GM21447 (cell line): Measurements from ENCODE around the gene MAGEB3.

Experiments
- ATAC-seq: cut with Tn5 transposase; IDR thresholded peaks from one replicate; pipeline ENCODE4 v1.9.1; 2021; ENCODE audit not compliant: unreplicated experiment

Gene MAGEB3

DNA sequence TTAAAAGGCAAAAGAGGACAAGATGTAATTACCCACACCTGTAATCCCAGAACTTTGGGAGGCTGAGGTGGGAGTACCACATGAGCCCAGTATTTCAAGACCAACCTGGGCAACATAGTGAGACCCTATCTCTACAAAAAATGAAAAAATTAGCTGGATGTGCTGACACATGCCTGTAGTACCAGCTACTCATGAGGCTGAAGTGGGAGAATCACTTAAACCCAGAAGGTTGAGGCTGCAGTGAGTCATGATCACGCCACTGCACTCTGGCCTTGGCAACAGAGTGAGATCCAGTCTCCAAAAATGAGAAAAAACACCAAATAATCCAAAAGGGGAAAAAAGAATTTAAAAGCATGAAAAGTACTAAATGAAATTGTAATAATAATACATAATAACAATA lies 47.9 kb downstream of the MAGEB3 start:
- no peak for ATAC-seq

DNA sequence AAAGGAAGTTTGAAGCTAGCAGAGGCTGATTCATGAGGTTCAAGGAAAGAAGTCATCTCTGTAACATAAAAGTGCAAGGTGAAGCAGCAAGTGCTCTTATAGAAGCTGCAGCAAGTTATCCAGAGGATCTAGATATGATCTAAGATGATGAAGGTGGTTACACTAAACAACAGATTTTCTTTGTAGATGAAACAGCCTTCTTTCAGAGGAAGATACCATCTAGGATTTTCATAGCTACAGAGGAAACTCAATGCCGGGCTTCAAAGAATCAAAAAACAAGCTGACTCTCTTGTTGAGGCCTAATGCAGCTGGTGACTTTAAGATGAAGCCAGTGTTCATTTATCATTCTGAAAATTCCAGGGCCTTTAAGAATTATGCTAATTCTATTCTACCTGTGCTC lies 50.0 kb downstream of the MAGEB3 start:
- no peak for ATAC-seq

DNA sequence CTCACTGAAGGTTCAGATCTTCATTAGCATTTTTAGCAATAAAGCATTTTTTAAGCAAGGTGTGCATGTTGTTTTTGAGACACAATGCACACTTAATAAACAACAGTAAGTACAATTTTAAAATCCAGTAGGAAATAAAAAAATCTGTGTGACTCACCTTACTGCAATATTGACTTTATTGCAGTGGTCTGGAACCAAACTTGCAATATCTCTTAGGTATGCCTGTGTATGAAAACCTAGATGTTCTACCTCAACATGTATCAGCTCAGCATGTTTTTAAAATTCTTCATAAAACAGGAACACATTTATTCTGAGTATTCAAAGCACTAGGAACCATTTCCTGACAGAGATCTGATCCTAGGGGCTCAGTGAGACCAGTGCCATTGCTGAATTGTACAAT lies 52.1 kb downstream of the MAGEB3 start:
- no peak for ATAC-seq

DNA sequence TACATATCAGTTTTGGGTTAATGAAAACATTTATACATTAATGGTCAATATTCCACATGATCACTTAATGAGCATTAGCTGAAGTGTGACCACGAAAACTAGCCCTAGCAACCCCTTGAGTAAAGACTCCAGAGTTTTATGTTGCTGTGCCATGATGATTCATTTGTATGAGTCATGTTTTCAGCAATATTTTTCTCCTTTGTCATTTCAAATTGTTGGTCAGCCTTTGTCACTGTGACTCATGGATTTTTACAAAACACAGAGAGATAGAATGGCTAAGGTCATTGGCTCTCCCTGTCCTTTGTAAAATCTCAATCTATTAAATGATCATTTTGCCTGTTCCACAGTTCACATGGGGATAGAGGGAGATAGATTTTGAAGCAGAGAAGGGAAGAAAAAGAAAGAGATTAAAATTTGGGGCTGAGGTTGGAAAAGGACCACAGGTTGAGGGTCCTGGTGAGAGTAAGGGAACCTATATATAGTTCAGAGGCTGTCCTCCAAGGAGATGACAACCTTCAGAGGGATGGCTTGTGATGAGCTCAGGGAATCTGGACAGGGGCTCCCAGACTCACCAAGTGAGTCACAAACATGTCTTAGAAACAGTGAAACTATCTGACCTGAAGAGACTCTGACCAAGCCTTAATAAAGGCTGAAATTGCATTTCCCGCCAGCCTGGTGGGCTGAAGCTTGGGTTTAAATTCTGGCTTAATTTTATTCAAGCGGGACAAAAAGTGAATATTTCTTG lies 53.2 kb downstream of the MAGEB3 start:
- no peak for ATAC-seq
